OCI-LY1 (cell line): ENCODE results near the gene RPL7A.

Experiments used
- EZH2 ChIP-seq: fragments of 200-600 bp; sonication (generic), shearing (Covaris generic); IDR thresholded peaks from 2 replicates; pipeline ENCODE4 v1.8.0; 2017; ENCODE audit warnings: borderline replicate concordance, mixed run types, mild to moderate bottlenecking, antibody characterized with exemption, low read length, moderate library complexity, mixed read lengths
- TF ChIP-seq, protein P1 (sequence below): fragments of 200-600 bp; sonication (generic), shearing (Covaris generic); IDR thresholded peaks from 2 replicates; pipeline ENCODE4 v1.5.1; 2017; ENCODE audit warnings: mild to moderate bottlenecking, antibody characterized with exemption, low read length, moderate library complexity, mixed read lengths

- TF ChIP-seq, protein P1, sequence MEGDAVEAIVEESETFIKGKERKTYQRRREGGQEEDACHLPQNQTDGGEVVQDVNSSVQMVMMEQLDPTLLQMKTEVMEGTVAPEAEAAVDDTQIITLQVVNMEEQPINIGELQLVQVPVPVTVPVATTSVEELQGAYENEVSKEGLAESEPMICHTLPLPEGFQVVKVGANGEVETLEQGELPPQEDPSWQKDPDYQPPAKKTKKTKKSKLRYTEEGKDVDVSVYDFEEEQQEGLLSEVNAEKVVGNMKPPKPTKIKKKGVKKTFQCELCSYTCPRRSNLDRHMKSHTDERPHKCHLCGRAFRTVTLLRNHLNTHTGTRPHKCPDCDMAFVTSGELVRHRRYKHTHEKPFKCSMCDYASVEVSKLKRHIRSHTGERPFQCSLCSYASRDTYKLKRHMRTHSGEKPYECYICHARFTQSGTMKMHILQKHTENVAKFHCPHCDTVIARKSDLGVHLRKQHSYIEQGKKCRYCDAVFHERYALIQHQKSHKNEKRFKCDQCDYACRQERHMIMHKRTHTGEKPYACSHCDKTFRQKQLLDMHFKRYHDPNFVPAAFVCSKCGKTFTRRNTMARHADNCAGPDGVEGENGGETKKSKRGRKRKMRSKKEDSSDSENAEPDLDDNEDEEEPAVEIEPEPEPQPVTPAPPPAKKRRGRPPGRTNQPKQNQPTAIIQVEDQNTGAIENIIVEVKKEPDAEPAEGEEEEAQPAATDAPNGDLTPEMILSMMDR = peak; percentile 14; the same call in 1 of the 2 replicates
- TF ChIP-seq EZH2 = no peak
These were observed 6.0 kb upstream of the RPL7A start for GRCh38 chr9:133342069-133342406.
